Mesendoderm (in vitro differentiated cells): ENCODE measurements around the gene SLC29A1.
A peak's percentile ranks its signal among the peaks of the same experiment; 100 is the strongest.

Experiments used
- DNase-seq: peaks from one replicate; pipeline ENCODE4 v3.0.0; 2013
- H2AK5ac ChIP-seq: 2 replicates; pipeline ENCODE4 v1.6.1; 2013; ENCODE audit warnings: low read length, inconsistent platforms
- H2BK120ac ChIP-seq: 2 replicates; pipeline ENCODE4 v1.6.1; 2013; ENCODE audit warnings: low read depth, mild to moderate bottlenecking, low read length, moderate library complexity, mixed read lengths
- H2BK15ac ChIP-seq: replicated peaks from 2 replicates; pipeline ENCODE4 v1.6.1; 2013; ENCODE audit warnings: low read depth, mild to moderate bottlenecking, moderate library complexity
- H2BK5ac ChIP-seq: 2 replicates; pipeline ENCODE4 v1.6.1; 2013; ENCODE audit warnings: low read length, inconsistent platforms
- H3K18ac ChIP-seq: 2 replicates; pipeline ENCODE4 v1.6.1; 2013; ENCODE audit warnings: mild to moderate bottlenecking, low read length, mixed read lengths
- H3K23ac ChIP-seq: one replicate; pipeline ENCODE4 v1.6.1; 2013; ENCODE audit warnings: low read length
- H3K27ac ChIP-seq: 2 replicates; pipeline ENCODE4 v1.5.1; 2013; ENCODE audit warnings: low read depth, mild to moderate bottlenecking, inconsistent platforms, low read length, moderate library complexity
- H3K27me3 ChIP-seq: 2 replicates; pipeline ENCODE4 v1.6.1; 2013; ENCODE audit warnings: low read length, control low read depth, mild to moderate bottlenecking, inconsistent platforms; ENCODE audit not compliant: insufficient read depth, poor library complexity
- H3K36me3 ChIP-seq: 2 replicates; pipeline ENCODE4 v1.6.1; 2013; ENCODE audit warnings: low read length, inconsistent platforms; ENCODE audit not compliant: control insufficient read depth, insufficient read depth
- H3K4ac ChIP-seq: one replicate; pipeline ENCODE4 v1.6.1; 2013; ENCODE audit warnings: low read depth, mild to moderate bottlenecking, low read length, moderate library complexity
- H3K4me1 ChIP-seq: 2 replicates; pipeline ENCODE4 v1.6.1; 2013; ENCODE audit warnings: low read depth, low read length, inconsistent platforms; ENCODE audit not compliant: control insufficient read depth
- H3K4me2 ChIP-seq: 2 replicates; pipeline ENCODE4 v1.6.1; 2013; ENCODE audit warnings: low read length
- H3K4me3 ChIP-seq: 2 replicates; pipeline ENCODE4 v1.5.1; 2013; ENCODE audit warnings: mild to moderate bottlenecking, low read length
- H3K56ac ChIP-seq: one replicate; pipeline ENCODE4 v1.6.1; 2013; ENCODE audit warnings: low read length
- H3K79me1 ChIP-seq: 2 replicates; pipeline ENCODE4 v1.6.1; 2013; ENCODE audit warnings: low read length, inconsistent platforms
- H3K79me2 ChIP-seq: 2 replicates; pipeline ENCODE4 v1.6.1; 2013; ENCODE audit warnings: mild to moderate bottlenecking, low read length; ENCODE audit not compliant: control insufficient read depth, insufficient read depth
- H3K9ac ChIP-seq: 2 replicates; pipeline ENCODE4 v1.6.1; 2013; ENCODE audit warnings: low read length, inconsistent platforms
- H4K5ac ChIP-seq: one replicate; pipeline ENCODE4 v1.6.1; 2013; ENCODE audit warnings: low read length
- H4K8ac ChIP-seq: one replicate; pipeline ENCODE4 v1.6.1; 2013; ENCODE audit warnings: low read depth, mild to moderate bottlenecking, control low read depth, low read length, moderate library complexity
- WGBS: extraction: QIAGEN DNeasy Blood & Tissue Kit; methylation state at CpG from one replicate; pipeline ENCODE4 v1.1.7; 2013; ENCODE audit warnings: low lambda C conversion rate, missing lambda C conversion rate; ENCODE audit not compliant: insufficient coverage; ENCODE audit errors: extremely low coverage; 5-methylcytosine and 5-hydroxymethylcytosine counted together

The SLC29A1 gene

DNA sequence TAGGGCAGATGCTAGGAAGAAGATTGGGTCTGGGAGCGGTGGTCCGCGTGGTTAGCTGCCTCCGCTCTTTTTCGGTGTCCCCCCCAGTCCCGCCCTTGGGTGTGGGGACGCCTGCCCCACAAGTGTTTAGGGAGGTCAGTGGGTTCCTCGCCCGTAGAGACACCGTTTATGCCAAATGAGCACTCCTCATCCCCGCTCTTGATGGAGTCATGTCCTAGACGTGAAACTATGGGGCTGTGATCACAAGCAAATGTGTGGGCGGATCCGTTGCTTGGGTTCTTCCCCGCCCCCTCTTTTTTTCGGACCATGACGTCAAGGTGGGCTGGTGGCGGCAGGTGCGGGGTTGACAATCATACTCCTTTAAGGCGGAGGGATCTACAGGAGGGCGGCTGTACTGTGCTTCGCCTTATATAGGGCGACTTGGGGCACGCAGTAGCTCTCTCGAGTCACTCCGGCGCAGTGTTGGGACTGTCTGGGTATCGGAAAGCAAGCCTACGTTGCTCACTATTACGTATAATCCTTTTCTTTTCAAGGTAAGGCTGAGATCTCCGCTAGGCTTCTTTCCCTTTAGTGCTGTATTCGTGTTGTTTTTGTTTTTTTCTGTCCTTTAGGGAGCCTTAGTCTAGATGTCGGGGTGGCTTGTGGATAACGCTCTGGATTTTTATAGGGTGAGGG lies 23.4 kb downstream of the SLC29A1 start, which contains the start of gene HSP90AB1:
Gene HSP90AB1 (plus strand): TSS at position 439 of the 675 bp plus-strand sequence. CDS start 1,529 bp downstream, outside the sequence.
- no CpG with 5 or more reads among the region's 34 CpGs for WGBS

DNA sequence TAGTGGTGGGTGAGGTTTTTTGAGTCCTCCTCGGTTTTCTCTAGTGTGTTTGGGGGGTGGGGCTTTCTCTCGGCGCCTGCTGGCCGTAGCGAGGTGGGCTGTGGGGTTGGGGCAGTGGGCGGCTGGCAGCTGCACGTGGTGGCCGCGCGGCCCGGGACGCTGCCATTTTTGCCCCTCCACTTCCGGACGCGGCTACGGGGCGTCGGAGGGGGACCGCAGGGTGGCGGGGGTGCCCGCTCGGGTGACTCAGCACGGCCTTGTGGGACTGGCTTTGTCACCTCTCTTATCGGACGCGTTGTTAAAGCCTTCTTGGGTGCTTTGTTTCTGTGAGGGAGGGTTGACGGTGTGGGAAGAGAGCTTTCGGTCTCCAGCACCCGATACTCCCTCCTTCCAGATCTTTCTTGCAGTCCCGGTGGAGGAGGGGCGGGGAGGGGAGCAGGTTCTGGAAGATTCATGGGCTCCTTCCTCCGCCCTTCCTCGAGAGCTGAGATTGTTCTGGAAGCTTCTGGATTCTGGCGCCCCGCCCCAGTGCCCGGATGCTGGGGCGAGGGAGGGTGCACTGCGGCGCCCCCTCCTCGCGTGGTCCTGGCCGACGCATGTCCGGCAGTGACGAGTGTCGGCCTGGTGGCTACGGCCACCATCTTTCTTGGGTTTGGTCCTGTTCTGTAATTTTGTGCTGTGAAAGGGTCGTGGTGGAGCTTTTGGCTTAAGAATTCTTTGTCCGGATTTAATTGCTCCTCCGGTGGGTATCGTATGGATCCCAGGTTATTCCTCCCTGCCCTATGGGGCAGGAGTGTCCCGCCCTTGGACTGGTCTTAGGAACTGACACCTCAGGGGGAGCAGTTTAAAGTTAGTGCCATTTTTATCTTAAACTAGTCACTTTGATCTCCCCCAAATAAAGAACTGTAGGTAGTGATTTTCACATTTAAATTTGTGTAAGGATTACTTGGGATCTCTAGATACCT lies 24.2 kb downstream of the SLC29A1 start:
- peak overlapping the region; percentile 100 for H3K56ac ChIP-seq
- peak overlapping the region; percentile 64 for H2BK5ac ChIP-seq
- H4K8ac ChIP-seq: no peak overlapping the region
- peaks cover 30% of the 10 kb centered on the region for H3K36me3 ChIP-seq
- peaks cover 17% of the 10 kb centered on the region for H3K79me1 ChIP-seq
- H3K4me2 ChIP-seq: peak overlapping the region; percentile 23
- H3K23ac ChIP-seq: peak overlapping the region; percentile 57
- H3K4me1 ChIP-seq: peaks cover 11% of the 10 kb centered on the region
- H3K27ac ChIP-seq: peak overlapping the region; percentile 58
- peak overlapping the region; percentile 45 for H4K5ac ChIP-seq
- no peaks in the 10 kb centered on the region for H3K27me3 ChIP-seq
- H2BK120ac ChIP-seq: peak overlapping the region; percentile 33
- H3K79me2 ChIP-seq: peaks cover 53% of the 10 kb centered on the region
- peak overlapping the region; percentile 100 for H3K9ac ChIP-seq
- no peak overlapping the region for H2BK15ac ChIP-seq
- H3K4me3 ChIP-seq: peak overlapping the region; percentile 100
- WGBS: no CpG with 5 or more reads among the region's 52 CpGs
- peak overlapping the region; percentile 69 for H3K18ac ChIP-seq
- peak; percentile 88 for DNase-seq
- H3K4ac ChIP-seq: peak overlapping the region; percentile 87
- H2AK5ac ChIP-seq: peak overlapping the region; percentile 87

More for the DNA sequence above, 23.4 kb downstream of the SLC29A1 start, which contains the start of gene HSP90AB1:
- H3K36me3 ChIP-seq: peaks cover 28% of the 10 kb centered on the region
- peak; percentile 99 for DNase-seq
- peak within 1 kb of the TSS; percentile 45 for H4K5ac ChIP-seq
- H3K23ac ChIP-seq: peak within 1 kb of the TSS; percentile 96
- H3K4me1 ChIP-seq: peaks cover 11% of the 10 kb centered on the region
- H3K27ac ChIP-seq: peak within 1 kb of the TSS; percentile 78
- H3K18ac ChIP-seq: peak within 1 kb of the TSS; percentile 92
- peak within 1 kb of the TSS; percentile 100 for H3K4me3 ChIP-seq
- H3K9ac ChIP-seq: peak within 1 kb of the TSS; percentile 100
- H2BK120ac ChIP-seq: peak within 1 kb of the TSS; percentile 69
- peaks cover 49% of the 10 kb centered on the region for H3K79me2 ChIP-seq
- no peaks in the 10 kb centered on the region for H3K27me3 ChIP-seq
- peak within 1 kb of the TSS; percentile 91 for H3K4me2 ChIP-seq
- H4K8ac ChIP-seq: no peak within 1 kb of the TSS
- peak within 1 kb of the TSS; percentile 86 for H2BK5ac ChIP-seq
- peak within 1 kb of the TSS; percentile 88 for H3K4ac ChIP-seq
- peaks cover 15% of the 10 kb centered on the region for H3K79me1 ChIP-seq
- H3K56ac ChIP-seq: peak within 1 kb of the TSS; percentile 100
- H2AK5ac ChIP-seq: peak within 1 kb of the TSS; percentile 87
- no peak within 1 kb of the TSS for H2BK15ac ChIP-seq

DNA sequence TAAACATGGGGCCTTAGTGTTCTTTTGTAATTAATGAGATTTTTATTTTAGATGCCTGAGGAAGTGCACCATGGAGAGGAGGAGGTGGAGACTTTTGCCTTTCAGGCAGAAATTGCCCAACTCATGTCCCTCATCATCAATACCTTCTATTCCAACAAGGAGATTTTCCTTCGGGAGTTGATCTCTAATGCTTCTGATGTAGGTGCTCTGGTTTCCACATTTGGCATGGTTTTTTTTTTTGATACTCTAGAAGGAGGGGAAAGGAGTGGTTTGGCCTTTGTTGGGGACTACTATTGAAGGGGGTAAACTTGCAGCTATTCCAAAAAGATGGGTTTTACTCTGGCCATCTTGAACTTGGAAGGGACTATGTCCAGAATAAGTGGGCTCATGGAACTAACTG lies 25.2 kb downstream of the SLC29A1 start:
- Histone ChIP-seq H3K27me3 (no peaks in the 10 kb centered on the region), H2BK15ac (no peak overlapping the region), H4K5ac (no peak overlapping the region), H3K18ac (no peak overlapping the region), H2BK120ac (no peak overlapping the region), H3K23ac (no peak overlapping the region), H3K79me1 (peaks cover 17% of the 10 kb centered on the region), H3K27ac (no peak overlapping the region), H3K4me1 (peaks cover 11% of the 10 kb centered on the region), H3K56ac (peak overlapping the region; percentile 76), H3K9ac (peak overlapping the region; percentile 100), H4K8ac (no peak overlapping the region), H3K4me2 (peak overlapping the region; percentile 49), H2BK5ac (no peak overlapping the region), H3K36me3 (peaks cover 36% of the 10 kb centered on the region), H3K4me3 (peak overlapping the region; percentile 100), H3K79me2 (peaks cover 53% of the 10 kb centered on the region), H3K4ac (no peak overlapping the region), H2AK5ac (no peak overlapping the region)
- WGBS: no CpG with 5 or more reads among the region's 1 CpG
- no peak for DNase-seq

DNA sequence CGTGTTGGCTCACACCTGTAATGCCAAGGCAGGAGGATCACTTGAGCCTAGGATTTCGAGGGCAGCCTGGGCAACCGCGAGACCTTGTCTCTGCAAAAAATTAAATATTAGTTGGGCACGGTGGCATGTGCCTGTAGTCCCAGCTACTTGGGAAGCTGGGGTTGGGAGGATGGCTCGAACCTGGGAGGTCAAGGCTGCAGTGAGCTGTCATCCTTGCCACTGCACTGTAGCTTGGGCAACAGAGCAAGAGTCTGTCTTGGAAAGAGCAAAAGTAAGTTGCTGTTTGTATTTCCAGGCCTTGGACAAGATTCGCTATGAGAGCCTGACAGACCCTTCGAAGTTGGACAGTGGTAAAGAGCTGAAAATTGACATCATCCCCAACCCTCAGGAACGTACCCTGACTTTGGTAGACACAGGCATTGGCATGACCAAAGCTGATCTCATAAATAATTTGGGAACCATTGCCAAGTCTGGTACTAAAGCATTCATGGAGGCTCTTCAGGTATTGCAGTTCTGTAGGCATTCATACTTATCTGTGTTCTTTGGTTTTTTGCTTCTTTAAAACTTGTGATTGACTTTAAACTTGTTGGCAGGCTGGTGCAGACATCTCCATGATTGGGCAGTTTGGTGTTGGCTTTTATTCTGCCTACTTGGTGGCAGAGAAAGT lies 25.8 kb downstream of the SLC29A1 start:
- Histone ChIP-seq H3K27ac (no peak overlapping the region), H4K5ac (no peak overlapping the region), H2BK120ac (no peak overlapping the region), H3K18ac (no peak overlapping the region), H3K36me3 (peaks cover 40% of the 10 kb centered on the region), H3K4me1 (peaks cover 11% of the 10 kb centered on the region), H3K4ac (no peak overlapping the region), H2BK15ac (no peak overlapping the region), H2AK5ac (no peak overlapping the region), H3K27me3 (no peaks in the 10 kb centered on the region), H4K8ac (no peak overlapping the region), H2BK5ac (no peak overlapping the region), H3K79me2 (peaks cover 53% of the 10 kb centered on the region), H3K4me2 (peak overlapping the region; percentile 49), H3K23ac (no peak overlapping the region), H3K79me1 (peaks cover 17% of the 10 kb centered on the region), H3K9ac (peak overlapping the region; percentile 100), H3K56ac (peak overlapping the region; percentile 76), H3K4me3 (peak overlapping the region; percentile 100)
- WGBS: no CpG with 5 or more reads among the region's 9 CpGs
- no peak for DNase-seq

DNA sequence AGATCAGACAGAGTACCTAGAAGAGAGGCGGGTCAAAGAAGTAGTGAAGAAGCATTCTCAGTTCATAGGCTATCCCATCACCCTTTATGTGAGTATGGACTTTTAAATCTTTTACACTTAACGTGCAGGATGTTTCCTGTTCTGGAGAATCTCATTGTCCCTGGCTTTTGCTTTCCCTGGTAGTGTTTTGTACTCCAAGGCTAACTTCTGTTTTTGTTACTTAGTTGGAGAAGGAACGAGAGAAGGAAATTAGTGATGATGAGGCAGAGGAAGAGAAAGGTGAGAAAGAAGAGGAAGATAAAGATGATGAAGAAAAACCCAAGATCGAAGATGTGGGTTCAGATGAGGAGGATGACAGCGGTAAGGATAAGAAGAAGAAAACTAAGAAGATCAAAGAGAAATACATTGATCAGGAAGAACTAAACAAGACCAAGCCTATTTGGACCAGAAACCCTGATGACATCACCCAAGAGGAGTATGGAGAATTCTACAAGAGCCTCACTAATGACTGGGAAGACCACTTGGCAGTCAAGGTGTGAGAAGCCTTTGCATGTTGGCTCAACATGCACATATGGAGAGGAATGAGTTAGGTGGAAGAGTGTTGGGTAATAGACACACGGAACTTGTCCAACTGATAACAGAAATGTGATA lies 26.8 kb downstream of the SLC29A1 start:
- peaks cover 53% of the 10 kb centered on the region for H3K79me2 ChIP-seq
- no peak overlapping the region for H3K4ac ChIP-seq
- no peak overlapping the region for H2AK5ac ChIP-seq
- H2BK15ac ChIP-seq: no peak overlapping the region
- no peak overlapping the region for H4K8ac ChIP-seq
- H2BK120ac ChIP-seq: no peak overlapping the region
- H2BK5ac ChIP-seq: no peak overlapping the region
- 100% methylated on average over 1 of the region's 6 CpGs for WGBS
- H3K4me2 ChIP-seq: peak overlapping the region; percentile 21
- no peak overlapping the region for H3K23ac ChIP-seq
- peaks cover 45% of the 10 kb centered on the region for H3K36me3 ChIP-seq
- no peak overlapping the region for H3K18ac ChIP-seq
- no peak overlapping the region for H3K4me3 ChIP-seq
- no peak overlapping the region for H4K5ac ChIP-seq
- peaks cover 17% of the 10 kb centered on the region for H3K79me1 ChIP-seq
- H3K27me3 ChIP-seq: no peaks in the 10 kb centered on the region
- peak overlapping the region; percentile 100 for H3K9ac ChIP-seq
- H3K4me1 ChIP-seq: peaks cover 11% of the 10 kb centered on the region
- no peak for DNase-seq
- H3K56ac ChIP-seq: peak overlapping the region; percentile 54
- no peak overlapping the region for H3K27ac ChIP-seq
